Measurements from ENCODE around the gene SORL1.
"Not testable (repeated sequence)": the region's sequence is repeated elsewhere in the genome, so short reads cannot be mapped to it uniquely, and the experiment has no call there.

DNA sequence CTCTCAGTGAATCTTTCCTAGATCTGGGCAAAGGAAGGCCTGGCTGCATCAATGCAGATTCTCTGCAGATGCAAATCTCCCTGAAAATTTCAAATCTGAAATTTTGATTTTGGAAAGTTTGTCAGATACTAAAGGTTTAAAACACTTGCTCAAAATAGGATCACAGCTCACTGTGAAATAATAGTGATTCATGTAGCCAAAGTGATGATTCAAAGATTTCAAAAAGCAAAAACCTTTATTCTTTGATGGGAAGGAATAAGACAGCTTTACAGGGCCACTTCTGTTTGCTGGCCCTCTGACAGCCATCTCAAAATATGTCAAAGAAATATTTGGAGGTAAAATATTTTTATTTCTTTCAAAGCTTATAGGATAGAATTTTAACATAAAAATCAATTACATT is 40.8 kb upstream of the SORL1 start:
- TF ChIP-seq, protein P1, sequence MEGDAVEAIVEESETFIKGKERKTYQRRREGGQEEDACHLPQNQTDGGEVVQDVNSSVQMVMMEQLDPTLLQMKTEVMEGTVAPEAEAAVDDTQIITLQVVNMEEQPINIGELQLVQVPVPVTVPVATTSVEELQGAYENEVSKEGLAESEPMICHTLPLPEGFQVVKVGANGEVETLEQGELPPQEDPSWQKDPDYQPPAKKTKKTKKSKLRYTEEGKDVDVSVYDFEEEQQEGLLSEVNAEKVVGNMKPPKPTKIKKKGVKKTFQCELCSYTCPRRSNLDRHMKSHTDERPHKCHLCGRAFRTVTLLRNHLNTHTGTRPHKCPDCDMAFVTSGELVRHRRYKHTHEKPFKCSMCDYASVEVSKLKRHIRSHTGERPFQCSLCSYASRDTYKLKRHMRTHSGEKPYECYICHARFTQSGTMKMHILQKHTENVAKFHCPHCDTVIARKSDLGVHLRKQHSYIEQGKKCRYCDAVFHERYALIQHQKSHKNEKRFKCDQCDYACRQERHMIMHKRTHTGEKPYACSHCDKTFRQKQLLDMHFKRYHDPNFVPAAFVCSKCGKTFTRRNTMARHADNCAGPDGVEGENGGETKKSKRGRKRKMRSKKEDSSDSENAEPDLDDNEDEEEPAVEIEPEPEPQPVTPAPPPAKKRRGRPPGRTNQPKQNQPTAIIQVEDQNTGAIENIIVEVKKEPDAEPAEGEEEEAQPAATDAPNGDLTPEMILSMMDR (conservative IDR thresholded peaks at IDR 0.05 in 1 of 2, IDR thresholded peaks at IDR 0.05 in 1 of 2; ENCODE audit: extremely low read depth in 1 of 2, insufficient read depth in 1 of 2, low read depth in 1 of 2, low read length in 2 of 2): not testable (repeated sequence)
- not testable (repeated sequence) for TF ChIP-seq EZH2 (IDR thresholded peaks at IDR 0.05; ENCODE audit: borderline replicate concordance, low read length)
